ENCODE results near the gene PTPRK. TPM values are rescaled to one million over a fixed set of nuclear protein-coding genes. Genes with fewer than 3 reads are reported as not detected.

PTPRK gene
- total RNA-seq, 2 experiments from 2014 or later = 1.8 to 2.2 TPM

DNA sequence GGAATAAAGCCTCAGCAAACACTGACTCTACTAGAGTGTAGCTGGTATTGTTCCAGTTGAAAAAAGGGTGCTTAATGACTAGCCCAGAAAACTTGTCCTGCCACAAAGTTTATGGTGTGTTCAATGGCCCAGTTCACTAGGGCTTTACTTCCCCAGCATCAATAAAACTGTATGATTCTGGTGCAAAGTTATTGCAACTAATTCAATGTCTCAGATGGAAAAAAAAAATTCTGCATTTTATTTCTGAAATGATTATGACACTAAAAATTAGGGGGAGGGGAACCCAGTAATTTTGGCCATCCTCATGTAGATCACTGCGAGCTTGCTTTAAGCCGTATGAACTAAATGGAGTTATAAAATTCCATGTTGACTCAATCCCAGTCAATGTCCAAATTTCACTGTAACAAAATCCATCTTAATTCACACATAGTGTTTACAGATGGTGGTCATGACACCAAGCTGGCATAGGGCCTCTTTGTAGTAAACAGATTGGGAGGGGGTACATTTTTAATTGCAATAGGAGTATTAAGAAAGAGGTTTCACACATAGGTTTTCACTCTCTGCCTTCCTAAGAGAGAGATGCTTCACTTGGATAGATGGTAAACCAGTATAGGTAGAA, 41.2 kb downstream of the PTPRK start:
- ChIA-PET POLR2A (no interaction called here), CTCF (no interaction called here)
- DNase-seq = no peak
- Mint-ChIP-seq H3K4me1 (ENCODE audit: low read depth) (peaks cover 9% of the 10 kb centered on the region), H3K36me3 (no peaks in the 10 kb centered on the region), H3K27me3 (no peaks in the 10 kb centered on the region), H3K27ac (no peak overlapping the region), H3K4me3 (peak overlapping the region; percentile 13), H3K9me3 (no peaks in the 10 kb centered on the region)
- intact Hi-C loops (cut with micrococcal nuclease) = no loop called here

DNA sequence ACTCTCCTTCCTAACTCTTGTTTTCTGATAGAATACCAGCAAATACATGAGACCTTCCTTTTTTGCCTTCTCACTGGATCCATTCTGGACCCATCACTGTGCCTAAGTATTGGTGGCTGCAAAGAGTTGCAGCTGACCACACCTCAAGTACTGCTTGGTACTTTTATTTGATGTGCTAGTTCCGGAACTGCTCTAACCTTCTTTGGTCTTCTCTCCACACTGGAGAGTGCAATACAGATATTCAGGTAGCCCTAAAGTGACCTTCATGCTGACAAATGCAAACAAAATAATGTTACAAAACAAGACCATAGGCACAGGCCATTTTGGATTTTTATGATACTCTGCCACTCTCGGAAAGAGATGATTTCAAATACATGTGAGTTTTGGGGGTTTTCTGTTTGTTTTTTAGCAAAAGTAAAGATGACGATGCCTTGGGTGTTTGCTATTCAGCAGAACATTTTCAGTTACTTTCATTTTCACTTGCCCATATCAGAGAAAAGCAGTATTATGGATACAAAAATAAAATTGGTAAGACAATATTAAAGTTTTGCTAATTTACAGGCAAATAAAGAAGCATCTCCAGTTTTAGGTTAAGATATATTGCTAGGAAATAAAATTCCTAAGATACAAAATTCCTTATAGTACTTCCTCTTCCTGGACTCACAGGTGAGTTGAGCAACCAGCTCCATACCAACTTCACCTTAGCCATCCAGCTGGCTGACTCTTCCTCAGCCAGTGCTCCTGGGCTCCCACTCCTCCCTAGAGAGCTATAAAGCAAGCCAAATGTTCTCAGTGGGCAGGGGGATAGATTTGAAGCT, 42.0 kb downstream of the PTPRK start:
- DNase-seq = no peak
- ChIA-PET POLR2A (no interaction called here), CTCF (no interaction called here)
- no peak overlapping the region for H3K27ac Mint-ChIP-seq
- H3K4me3 Mint-ChIP-seq = peak overlapping the region; percentile 50
- no peaks in the 10 kb centered on the region for H3K27me3 Mint-ChIP-seq
- no peaks in the 10 kb centered on the region for H3K36me3 Mint-ChIP-seq
- intact Hi-C loops (cut with micrococcal nuclease) = no loop called here
- H3K9me3 Mint-ChIP-seq = no peaks in the 10 kb centered on the region
- peaks cover 9% of the 10 kb centered on the region for H3K4me1 Mint-ChIP-seq (ENCODE audit: low read depth)

DNA sequence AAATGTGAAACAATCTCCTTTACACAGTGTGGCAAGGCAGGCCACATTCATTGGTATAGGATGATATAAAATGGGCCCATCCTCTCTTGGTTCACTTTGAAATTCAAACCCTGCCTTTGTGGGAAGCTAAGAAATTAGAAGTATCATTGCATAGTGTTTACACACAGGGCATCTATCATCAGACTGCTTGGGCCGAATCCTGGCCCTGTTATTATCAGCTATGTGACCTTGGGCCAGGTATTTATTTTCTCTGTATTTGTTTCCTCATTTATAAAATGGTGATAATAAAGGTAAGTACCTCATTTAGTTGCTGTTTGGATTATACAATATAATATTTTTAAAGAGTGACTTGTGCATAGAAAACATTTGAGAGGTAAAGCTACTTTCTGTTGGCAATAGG, 45.5 kb downstream of the PTPRK start:
- ChIA-PET POLR2A (no interaction called here), CTCF (no interaction called here)
- no peaks in the 10 kb centered on the region for H3K36me3 Mint-ChIP-seq
- intact Hi-C loops (cut with micrococcal nuclease) = no loop called here
- DNase-seq = no peak
- H3K27ac Mint-ChIP-seq = no peak overlapping the region
- H3K4me1 Mint-ChIP-seq (ENCODE audit: low read depth) = peaks cover 9% of the 10 kb centered on the region
- no peak overlapping the region for H3K4me3 Mint-ChIP-seq
- no peaks in the 10 kb centered on the region for H3K27me3 Mint-ChIP-seq
- H3K9me3 Mint-ChIP-seq = no peaks in the 10 kb centered on the region

DNA sequence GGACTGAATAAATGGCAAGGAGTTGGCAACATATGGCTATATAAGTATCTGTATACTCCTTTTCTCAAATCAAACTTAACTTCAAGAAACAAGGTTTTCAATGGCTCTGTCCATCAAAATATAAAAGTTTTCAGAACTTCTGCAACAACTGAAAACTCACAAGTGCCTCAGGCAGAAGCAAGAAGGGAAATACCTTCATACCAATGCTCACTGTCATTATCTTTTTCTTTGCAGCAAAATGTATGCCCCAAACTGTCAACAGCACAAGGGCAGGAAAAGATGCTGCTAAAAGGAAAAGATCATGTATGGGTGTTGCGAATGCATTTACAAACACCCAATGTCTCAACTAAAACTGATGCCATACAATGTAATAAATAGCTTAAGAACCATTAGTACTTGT, 45.9 kb downstream of the PTPRK start:
- no peaks in the 10 kb centered on the region for H3K27me3 Mint-ChIP-seq
- no peak for DNase-seq
- no peaks in the 10 kb centered on the region for H3K9me3 Mint-ChIP-seq
- no peak overlapping the region for H3K4me3 Mint-ChIP-seq
- no peak overlapping the region for H3K27ac Mint-ChIP-seq
- ChIA-PET POLR2A (no interaction called here), CTCF (no interaction called here)
- intact Hi-C loops (cut with micrococcal nuclease) = no loop called here
- no peaks in the 10 kb centered on the region for H3K36me3 Mint-ChIP-seq
- H3K4me1 Mint-ChIP-seq (ENCODE audit: low read depth) = peaks cover 9% of the 10 kb centered on the region

DNA sequence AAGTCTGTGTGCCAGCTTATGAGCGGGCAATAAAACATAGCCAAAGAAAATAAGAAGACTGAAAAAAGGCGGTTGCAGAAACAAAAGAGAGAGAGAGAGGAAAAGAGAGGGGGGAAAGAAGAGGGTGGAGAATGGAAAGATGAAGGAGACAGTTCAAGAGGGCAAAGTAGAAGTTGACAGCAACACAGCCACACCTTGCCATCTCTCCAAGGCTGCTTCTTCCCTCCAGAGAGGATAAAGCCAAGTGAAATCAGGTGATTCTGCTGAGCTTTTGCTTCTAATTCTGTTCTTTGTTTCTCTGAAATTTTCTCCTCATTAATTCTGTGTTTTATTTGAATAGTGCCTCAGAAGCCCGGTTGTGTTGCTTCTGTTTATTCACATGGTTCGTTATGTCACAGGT, 48.5 kb downstream of the PTPRK start:
- no peaks in the 10 kb centered on the region for H3K36me3 Mint-ChIP-seq
- POLR2A ChIA-PET = no interaction called here

DNA sequence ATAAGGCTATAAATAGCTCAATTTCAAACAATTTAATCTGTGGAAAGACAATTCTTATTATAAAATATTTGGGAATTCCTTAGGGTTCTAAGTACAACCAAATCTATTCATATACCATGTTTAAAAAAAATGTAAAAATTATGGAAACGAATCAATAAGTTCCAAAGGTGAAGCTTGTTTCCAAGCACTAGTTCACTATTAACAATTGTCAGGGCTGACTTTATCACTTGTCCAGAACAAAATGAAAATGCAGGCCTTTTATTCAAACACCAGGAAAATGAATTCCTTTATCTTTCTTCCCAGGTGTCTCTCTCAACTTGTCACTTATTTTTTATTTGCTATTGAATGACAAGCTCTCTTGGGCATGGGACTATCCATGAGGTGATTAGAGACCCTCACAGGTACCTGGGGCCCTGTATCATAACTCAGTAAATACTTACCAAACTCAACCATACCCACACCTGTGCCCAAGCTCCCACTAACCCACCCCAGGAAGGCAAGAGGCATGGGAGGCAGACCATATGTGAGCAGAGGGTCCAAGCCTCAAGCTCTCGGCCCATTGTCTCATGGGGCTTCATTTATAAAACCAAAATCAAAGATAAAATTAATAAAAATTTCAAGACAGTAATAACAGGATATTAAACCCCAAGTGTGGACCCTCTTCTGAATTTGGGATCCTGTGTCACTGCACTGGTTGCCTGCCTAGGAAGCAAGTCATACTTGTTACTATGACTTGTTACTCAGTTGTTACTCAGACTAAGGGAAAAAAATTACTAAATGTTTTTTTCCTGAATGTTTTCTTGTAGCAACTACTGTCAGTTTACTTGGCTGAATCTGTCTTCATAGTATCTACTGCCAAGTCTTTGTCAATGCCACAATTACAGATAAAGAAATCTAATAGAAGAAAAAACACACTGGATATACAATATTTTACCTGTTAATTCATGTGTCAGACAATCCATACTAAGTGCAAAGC, 54.7 kb downstream of the PTPRK start:
- Mint-ChIP-seq H3K4me3 (no peak overlapping the region), H3K9me3 (no peaks in the 10 kb centered on the region), H3K27ac (no peak overlapping the region), H3K27me3 (peaks cover 9% of the 10 kb centered on the region), H3K36me3 (no peaks in the 10 kb centered on the region), H3K4me1 (ENCODE audit: low read depth) (no peaks in the 10 kb centered on the region)
- DNase-seq = no peak
- intact Hi-C loops (cut with micrococcal nuclease) = no loop called here
- ChIA-PET CTCF (no interaction called here), POLR2A (no interaction called here)

More for the DNA sequence above, 48.5 kb downstream of the PTPRK start:
- Mint-ChIP-seq H3K27me3 (no peaks in the 10 kb centered on the region), H3K9me3 (no peaks in the 10 kb centered on the region), H3K4me3 (no peak overlapping the region), H3K27ac (no peak overlapping the region), H3K4me1 (ENCODE audit: low read depth) (no peaks in the 10 kb centered on the region)
- CTCF ChIA-PET = no interaction called here
- intact Hi-C loops (cut with micrococcal nuclease) = no loop called here
- no peak for DNase-seq

DNA sequence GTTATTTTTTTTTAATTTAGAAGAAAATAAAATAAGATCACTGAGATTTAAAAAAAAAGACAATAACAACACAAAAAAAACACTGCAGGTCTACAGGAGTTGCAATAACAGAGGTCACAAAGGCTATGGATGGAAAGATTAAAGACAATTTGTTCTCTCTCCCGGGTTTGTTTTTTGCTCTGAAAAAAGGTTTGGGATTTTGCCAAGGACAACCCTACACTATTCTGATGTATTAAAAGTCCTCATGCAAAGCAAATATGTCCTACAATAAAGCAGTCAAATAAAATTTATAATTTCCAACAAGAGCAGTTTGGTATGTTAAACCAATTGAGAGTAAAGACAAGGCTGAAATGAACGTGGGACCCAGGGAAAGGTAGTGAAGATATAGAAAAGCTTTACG, 55.6 kb downstream of the PTPRK start:
- no peaks in the 10 kb centered on the region for H3K36me3 Mint-ChIP-seq
- ChIA-PET POLR2A (no interaction called here), CTCF (no interaction called here)
- no peaks in the 10 kb centered on the region for H3K9me3 Mint-ChIP-seq
- DNase-seq = no peak
- intact Hi-C loops (cut with micrococcal nuclease) = no loop called here
- no peak overlapping the region for H3K27ac Mint-ChIP-seq
- no peaks in the 10 kb centered on the region for H3K4me1 Mint-ChIP-seq (ENCODE audit: low read depth)
- H3K4me3 Mint-ChIP-seq = no peak overlapping the region
- H3K27me3 Mint-ChIP-seq = peaks cover 9% of the 10 kb centered on the region

DNA sequence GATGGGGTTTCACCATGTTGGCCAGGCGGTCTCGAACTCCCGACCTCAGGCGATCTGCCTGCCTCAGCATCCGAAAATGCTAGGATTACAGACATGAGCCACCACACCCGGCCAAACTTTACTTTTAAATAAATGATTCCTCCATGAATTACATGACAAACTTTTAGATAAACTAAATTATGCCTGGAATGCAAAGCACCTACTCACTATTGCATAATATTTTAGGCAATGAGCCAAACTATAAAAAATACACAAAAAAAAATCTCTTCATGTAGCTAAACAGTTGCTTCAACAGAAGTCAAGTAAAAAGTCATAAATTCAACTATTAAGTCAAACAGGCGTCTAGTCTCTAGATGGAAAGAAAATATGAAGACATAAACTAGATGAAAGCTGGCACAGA, 56.5 kb downstream of the PTPRK start:
- intact Hi-C loops (cut with micrococcal nuclease) = no loop called here
- Mint-ChIP-seq H3K27ac (no peak overlapping the region), H3K9me3 (no peaks in the 10 kb centered on the region), H3K36me3 (no peaks in the 10 kb centered on the region), H3K4me1 (ENCODE audit: low read depth) (no peaks in the 10 kb centered on the region), H3K27me3 (peaks cover 9% of the 10 kb centered on the region), H3K4me3 (no peak overlapping the region)
- ChIA-PET CTCF (no interaction called here), POLR2A (no interaction called here)
- no peak for DNase-seq

DNA sequence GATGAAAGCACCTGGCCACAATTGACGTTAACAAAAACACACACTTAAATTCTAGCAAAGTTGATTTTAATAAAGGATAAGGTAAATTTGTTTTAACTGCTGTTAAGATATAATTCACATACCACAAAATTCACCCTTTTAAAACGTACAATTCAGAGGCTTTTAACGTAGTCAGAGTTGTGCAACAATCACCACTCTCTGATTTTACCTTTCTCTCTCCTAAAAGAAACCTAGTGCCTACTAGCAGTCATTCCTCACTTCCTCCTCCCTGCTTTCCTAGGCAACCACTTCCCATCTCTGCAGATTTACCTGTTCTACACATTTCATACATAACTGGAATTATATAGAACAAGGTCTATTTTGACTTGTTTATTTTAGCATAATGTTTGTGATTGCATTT, 58.9 kb downstream of the PTPRK start:
- intact Hi-C loops (cut with micrococcal nuclease) = no loop called here
- Mint-ChIP-seq H3K27ac (no peak overlapping the region), H3K4me1 (ENCODE audit: low read depth) (no peaks in the 10 kb centered on the region), H3K9me3 (no peaks in the 10 kb centered on the region), H3K4me3 (no peak overlapping the region), H3K36me3 (no peaks in the 10 kb centered on the region), H3K27me3 (peaks cover 9% of the 10 kb centered on the region)
- CTCF ChIA-PET = no interaction called here
- no peak for DNase-seq
- POLR2A ChIA-PET = no interaction called here

DNA sequence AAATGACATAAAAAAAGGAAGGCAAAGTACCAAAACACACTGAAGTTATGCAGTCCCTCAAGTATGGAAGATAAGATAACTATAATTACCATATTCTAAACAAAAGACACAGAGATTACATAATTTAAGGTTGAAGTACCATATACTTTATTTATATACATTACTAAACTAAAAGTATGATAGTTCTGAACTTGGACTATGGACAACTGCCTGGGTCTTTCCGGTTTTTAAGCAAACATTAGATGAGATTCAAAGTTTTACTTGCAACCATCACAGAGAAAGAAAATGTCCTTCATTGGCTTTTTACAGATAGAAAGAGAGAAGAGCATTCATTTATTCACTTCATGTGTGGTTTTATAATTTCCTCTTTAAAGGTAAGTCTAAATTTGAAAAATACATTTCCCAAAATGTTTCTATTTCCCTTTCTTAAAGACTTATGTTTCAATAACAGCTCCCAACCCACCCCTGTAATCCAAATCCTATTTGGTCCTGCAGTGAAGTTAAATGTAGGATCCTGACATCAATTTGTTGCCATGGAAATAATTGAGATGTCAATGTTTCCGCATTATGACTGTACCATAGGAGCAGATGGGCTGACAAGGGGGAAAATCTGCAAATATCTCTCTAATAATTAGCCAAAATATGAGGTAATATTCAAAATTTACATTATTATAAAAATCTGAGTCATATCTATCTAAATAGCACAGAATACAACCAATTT, 63.7 kb downstream of the PTPRK start:
- no peaks in the 10 kb centered on the region for H3K9me3 Mint-ChIP-seq
- POLR2A ChIA-PET = no interaction called here
- CTCF ChIA-PET = no interaction called here
- no peaks in the 10 kb centered on the region for H3K4me1 Mint-ChIP-seq (ENCODE audit: low read depth)
- H3K27ac Mint-ChIP-seq = no peak overlapping the region
- H3K4me3 Mint-ChIP-seq = no peak overlapping the region
- H3K27me3 Mint-ChIP-seq = peaks cover 1% of the 10 kb centered on the region
- no peak for DNase-seq
- no peaks in the 10 kb centered on the region for H3K36me3 Mint-ChIP-seq
- intact Hi-C loops (cut with micrococcal nuclease) = no loop called here

DNA sequence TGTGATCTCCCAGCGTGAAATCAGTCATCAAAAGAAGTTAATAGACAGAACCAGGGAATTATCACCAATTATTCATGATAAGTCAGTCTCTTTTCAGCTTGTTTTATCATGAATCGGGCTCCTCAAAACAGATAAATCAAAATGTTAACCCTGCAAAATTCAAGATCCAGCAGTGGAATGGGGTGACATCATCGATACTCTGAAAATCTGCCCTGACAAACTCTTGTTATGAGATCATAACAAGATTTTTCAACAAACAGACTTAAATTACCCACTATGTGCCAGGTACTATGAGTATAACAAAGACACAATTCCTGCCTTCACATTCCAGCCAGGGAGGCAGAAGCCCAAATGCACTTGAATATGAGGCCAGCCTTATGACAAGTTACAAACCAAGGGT, 64.4 kb downstream of the PTPRK start:
- Mint-ChIP-seq H3K4me1 (ENCODE audit: low read depth) (no peaks in the 10 kb centered on the region), H3K27ac (no peak overlapping the region), H3K9me3 (no peaks in the 10 kb centered on the region), H3K27me3 (no peaks in the 10 kb centered on the region), H3K36me3 (no peaks in the 10 kb centered on the region), H3K4me3 (no peak overlapping the region)
- intact Hi-C loops (cut with micrococcal nuclease) = no loop called here
- CTCF ChIA-PET = no interaction called here
- DNase-seq = no peak
- POLR2A ChIA-PET = no interaction called here

DNA sequence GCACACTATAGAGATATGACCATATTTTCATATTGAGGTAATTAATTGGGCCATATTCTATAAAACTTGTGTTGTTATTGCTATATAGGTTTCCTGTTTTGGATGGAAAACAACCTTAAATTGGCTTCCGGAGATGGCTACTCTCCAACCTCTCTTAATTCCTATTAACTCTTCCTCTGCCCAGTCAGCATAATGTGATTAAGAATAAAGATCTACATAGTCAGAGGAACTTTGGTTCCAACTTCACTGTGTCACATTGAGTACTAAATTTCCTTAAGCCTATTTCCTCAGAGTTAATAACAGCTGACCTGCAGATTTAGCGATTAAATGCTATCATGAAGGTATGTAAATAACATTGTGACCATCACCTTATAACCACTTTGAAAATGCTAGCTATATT, 67.7 kb downstream of the PTPRK start:
- Mint-ChIP-seq H3K9me3 (no peaks in the 10 kb centered on the region), H3K4me1 (ENCODE audit: low read depth) (no peaks in the 10 kb centered on the region), H3K27ac (no peak overlapping the region), H3K4me3 (no peak overlapping the region), H3K27me3 (peaks cover 1% of the 10 kb centered on the region), H3K36me3 (no peaks in the 10 kb centered on the region)
- DNase-seq = no peak
- CTCF ChIA-PET = no interaction called here
- POLR2A ChIA-PET = no interaction called here
- intact Hi-C loops (cut with micrococcal nuclease) = no loop called here

All from activated CD4-positive, alpha-beta memory T cell treated with anti-CD3 and anti-CD28 coated beads for 36 hours (primary cell).